ENCODE data around the gene KHK. TPM values are rescaled to one million over a fixed set of nuclear protein-coding genes. Genes with fewer than 3 reads are reported as not detected.

The KHK gene
- total and polyA plus RNA-seq, 2 of the 8 experiments (the other 6 are each of a cell fraction or from before 2014, with no cell fraction given), result 11.0 to 17.7 TPM

DNA sequence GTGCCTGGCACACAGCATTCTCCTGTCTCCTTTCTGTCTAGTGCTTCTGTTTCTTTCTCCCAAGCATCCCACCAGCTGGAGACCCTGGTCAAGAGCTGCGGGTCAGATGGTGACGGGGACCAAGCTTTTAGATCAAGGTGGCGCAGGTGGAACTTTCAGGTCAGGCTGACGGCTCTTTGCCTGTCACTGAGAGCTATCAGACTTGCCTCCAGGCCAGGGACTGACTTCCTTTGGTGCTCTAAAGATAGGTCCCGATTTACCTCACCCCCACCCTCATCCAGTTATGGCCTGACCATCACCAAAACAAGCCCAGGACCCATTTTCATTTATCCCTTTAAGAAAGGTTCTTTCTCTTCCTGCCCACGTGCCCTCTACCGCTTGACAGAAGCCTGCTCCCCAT, 9.3 kb upstream of the KHK start:
- ChIA-PET POLR2A (ENCODE audit: partially characterized antibody) (interaction anchor here (0.6 to 1.6 kb wide), 5 partner anchors 16 to 139 kb away, joined by 3 to 6 read pairs (median 4); partner anchors contain the start of gene AGBL5), CTCF (ENCODE audit: partially characterized antibody) (interaction anchor here (0.9 to 16.5 kb wide), 4 partner anchors 8 to 224 kb away, joined by 3 to 160 read pairs (median 4); partner anchors contain the start of genes AGBL5 and KHK)
- no peak overlapping the region for H3K14ac ChIP-seq (ENCODE audit: insufficient read length)
- H4K5ac ChIP-seq (ENCODE audit: insufficient read length, low read depth, low read length), result no peak overlapping the region
- H4K8ac ChIP-seq (ENCODE audit: extremely low read depth, insufficient read depth, low read length), result no peak overlapping the region
- no peak for FAIRE-seq
- no peak overlapping the region for H3K18ac ChIP-seq (ENCODE audit: extremely low read depth, low read length)
- H3K4me2 ChIP-seq (ENCODE audit: insufficient read depth in 1 of 2, low read depth in 2 of 2, low read length in 2 of 2), result no peak overlapping the region
- no peaks in the 10 kb centered on the region for H3K36me3 ChIP-seq (ENCODE audit: control insufficient read depth in 2 of 4, insufficient read depth in 4 of 4, low read length in 3 of 4)
- no peak overlapping the region for H2AK5ac ChIP-seq (ENCODE audit: low read depth, low read length)
- H2BK120ac ChIP-seq (replicated peaks; ENCODE audit: low read depth, low read length), result no peak overlapping the region
- H2BK12ac ChIP-seq (ENCODE audit: low read depth, low read length), result no peak overlapping the region
- H3K27ac ChIP-seq (ENCODE audit: low read depth, low read length), result no peak overlapping the region
- TF ChIP-seq TEAD4 (IDR thresholded peaks at IDR 0.05; ENCODE audit: low read depth, low read length) (no peak), BACH1 (IDR thresholded peaks at IDR 0.05; ENCODE audit: low read length) (no peak), RNF2 (IDR thresholded peaks at IDR 0.05; ENCODE audit: borderline replicate concordance, low read depth, low read length, missing control alignments, poor library complexity, severe bottlenecking) (no peak), POLR2AphosphoS5 (IDR thresholded peaks at IDR 0.05; ENCODE audit: low read depth, low read length) (no peak)
- H4K91ac ChIP-seq (replicated peaks; ENCODE audit: insufficient read length, low read length), result no peak overlapping the region
- H3K23ac ChIP-seq (ENCODE audit: insufficient read length), result no peak overlapping the region
- H2BK15ac ChIP-seq (ENCODE audit: low read length), result 0 out of 2 replicates have a peak overlapping the region, but pooled peaks have one; percentile 10
- no peak overlapping the region for H3K9ac ChIP-seq (replicated peaks in 1 of 4; ENCODE audit: extremely low read depth in 1 of 4, low read depth in 3 of 4, low read length in 3 of 4)
- no peak overlapping the region for H3K56ac ChIP-seq (replicated peaks; ENCODE audit: insufficient read length, low read depth, low read length)
- H2BK5ac ChIP-seq (ENCODE audit: low read depth, low read length), result no peak overlapping the region
- H3K79me1 ChIP-seq (ENCODE audit: low read depth, low read length), result no peaks in the 10 kb centered on the region
- no peaks in the 10 kb centered on the region for H3K79me2 ChIP-seq (ENCODE audit: control insufficient read depth in 1 of 2, insufficient read depth in 2 of 2, low read length in 2 of 2)
- H2AFZ ChIP-seq (ENCODE audit: low read length), result no peak overlapping the region
- H4K20me1 ChIP-seq (replicated peaks in 1 of 2; ENCODE audit: control insufficient read depth in 1 of 2, insufficient read depth in 2 of 2, low read length in 2 of 2), result no peaks in the 10 kb centered on the region
- H3K4ac ChIP-seq (replicated peaks; ENCODE audit: insufficient read length, low read depth, low read length), result no peak overlapping the region
- H3K4me1 ChIP-seq (replicated peaks in 1 of 4; ENCODE audit: control insufficient read depth in 3 of 4, insufficient read depth in 4 of 4, low read length in 3 of 4), result peaks cover 0 to 24% (median 15%) of the 10 kb centered on the region in 4 experiments; a peak in 6 of 7 replicates
- 86% methylated on average over 7 of the region's 7 CpGs; no CpG with 5 or more reads in 1 of the 2 experiments for WGBS, 2 experiments (ENCODE audit: extremely low coverage in 1 of 2, insufficient coverage in 1 of 2, insufficient read length in 1 of 2, insufficient replicate concordance in 2 of 2, low coverage in 1 of 2, low lambda C conversion rate in 2 of 2, missing lambda C conversion rate in 1 of 2)
- H2BK20ac ChIP-seq (ENCODE audit: low read length), result no peak overlapping the region
- DNase-seq (ENCODE audit: low read depth in 1 of 2, low spot score in 2 of 2), result no peak
- 0 out of 7 replicates have a peak, but pooled peaks cover 0 to 3% (median 0%) of the 10 kb centered on the region in 4 experiments for H3K27me3 ChIP-seq (replicated peaks in 1 of 4; ENCODE audit: control insufficient read depth in 3 of 4, extremely low read depth in 1 of 4, insufficient read depth in 3 of 4, low read length in 3 of 4)
- H3K9me3 ChIP-seq (ENCODE audit: insufficient read depth in 2 of 2, low read depth in 1 of 2, low read length in 1 of 2), result no peaks in the 10 kb centered on the region
- H3K23me2 ChIP-seq (ENCODE audit: low read depth, low read length), result peaks cover 6% of the 10 kb centered on the region; the same call in 1 of the 2 replicates
- no peak overlapping the region for H3K4me3 ChIP-seq (ENCODE audit: extremely low read depth in 1 of 4, insufficient read depth in 2 of 4, low read depth in 3 of 4, low read length in 4 of 4)
